Transverse colon (tissue), 4 donors: Measurements from ENCODE around the gene PP2D1.

ENCODE experiments used
- POLR2AphosphoS5 ChIP-seq, 3 donors: sonication (generic); formaldehyde crosslinking; IDR thresholded peaks; one replicate each; pipeline ENCODE4 v1.6.1; 2016; ENCODE audit warnings: antibody characterized with exemption in 3 of 3
- TF ChIP-seq, protein P1 (sequence below), 5 experiments: fragments of 200-600 bp in 3 of 5; fragments of 450-650 bp in 2 of 5; sonication (generic) in 3 of 5; IDR thresholded peaks; 1 replicate in 2 of 5; 2 replicates in 3 of 5; pipeline ENCODE4 v1.5.1; 2016 to 2017; ENCODE audit warnings: antibody characterized with exemption in 5 of 5, inconsistent platforms in 3 of 5, mild to moderate bottlenecking in 2 of 5, moderate library complexity in 1 of 5

DNA sequence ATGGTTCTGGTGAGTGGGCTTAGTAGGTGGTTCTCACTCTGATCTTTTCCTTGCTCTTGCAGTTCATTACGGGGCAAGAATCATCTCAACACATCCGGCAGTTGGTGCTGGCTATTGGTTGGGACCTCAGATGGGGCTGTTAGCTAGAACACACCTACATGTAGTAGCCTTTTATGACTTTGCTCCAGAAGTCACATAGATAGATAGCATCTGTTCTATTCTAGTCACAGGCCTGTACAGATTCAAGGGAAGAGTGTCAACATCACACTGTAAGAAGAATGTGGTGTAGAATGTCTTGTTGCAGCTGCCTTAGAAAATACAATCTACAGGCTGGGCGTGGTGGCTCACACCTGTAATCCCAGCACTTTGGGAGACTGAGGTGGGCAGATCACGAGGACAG, 50.1 kb downstream of the PP2D1 start:
- TF ChIP-seq, protein P1, sequence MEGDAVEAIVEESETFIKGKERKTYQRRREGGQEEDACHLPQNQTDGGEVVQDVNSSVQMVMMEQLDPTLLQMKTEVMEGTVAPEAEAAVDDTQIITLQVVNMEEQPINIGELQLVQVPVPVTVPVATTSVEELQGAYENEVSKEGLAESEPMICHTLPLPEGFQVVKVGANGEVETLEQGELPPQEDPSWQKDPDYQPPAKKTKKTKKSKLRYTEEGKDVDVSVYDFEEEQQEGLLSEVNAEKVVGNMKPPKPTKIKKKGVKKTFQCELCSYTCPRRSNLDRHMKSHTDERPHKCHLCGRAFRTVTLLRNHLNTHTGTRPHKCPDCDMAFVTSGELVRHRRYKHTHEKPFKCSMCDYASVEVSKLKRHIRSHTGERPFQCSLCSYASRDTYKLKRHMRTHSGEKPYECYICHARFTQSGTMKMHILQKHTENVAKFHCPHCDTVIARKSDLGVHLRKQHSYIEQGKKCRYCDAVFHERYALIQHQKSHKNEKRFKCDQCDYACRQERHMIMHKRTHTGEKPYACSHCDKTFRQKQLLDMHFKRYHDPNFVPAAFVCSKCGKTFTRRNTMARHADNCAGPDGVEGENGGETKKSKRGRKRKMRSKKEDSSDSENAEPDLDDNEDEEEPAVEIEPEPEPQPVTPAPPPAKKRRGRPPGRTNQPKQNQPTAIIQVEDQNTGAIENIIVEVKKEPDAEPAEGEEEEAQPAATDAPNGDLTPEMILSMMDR (IDR thresholded peaks at IDR 0.05), result no peak
- no peak for TF ChIP-seq POLR2AphosphoS5 (IDR thresholded peaks at IDR 0.05)
